Tibial artery (tissue), 4 donors: ENCODE measurements around the gene TCAP.

ENCODE experiments used
- DNase-seq, 2 donors: peaks; one replicate each; pipeline ENCODE4 v3.0.0-alpha.2; 2019
- H3K27ac ChIP-seq, 2 donors: fragments of 200-600 bp; sonication (generic) in 1 of 2; 1 replicate in 1 of 2; 2 replicates in 1 of 2; pipeline ENCODE4 v1.5.1; 2018 to 2019; ENCODE audit warnings: mild to moderate bottlenecking in 1 of 2
- H3K27me3 ChIP-seq, 2 donors: fragments of 200-600 bp; sonication (generic) in 1 of 2; one replicate each; pipeline versions ENCODE4 v1.5.1 to v1.6.0; 2016 to 2019
- H3K36me3 ChIP-seq, 3 donors: fragments of 200-600 bp; sonication (generic) in 2 of 3; one replicate each; pipeline ENCODE4 v1.5.1; 2016 to 2019; ENCODE audit warnings: mild to moderate bottlenecking in 2 of 3
- H3K4me1 ChIP-seq, 4 donors: fragments of 200-600 bp; sonication (generic) in 2 of 4; 1 replicate in 3 of 4; 2 replicates in 1 of 4; pipeline ENCODE4 v1.5.1; 2016 to 2019
- H3K4me3 ChIP-seq, 2 donors: fragments of 200-600 bp; sonication (generic) in 1 of 2; 1 replicate in 1 of 2; 2 replicates in 1 of 2; pipeline ENCODE4 v1.5.1; 2018 to 2019; ENCODE audit warnings: mild to moderate bottlenecking in 2 of 2
- H3K9me3 ChIP-seq, 3 donors: fragments of 200-600 bp; sonication (generic) in 1 of 3; one replicate each; pipeline ENCODE4 v1.5.1; 2016 to 2019
- CTCF ChIP-seq, 2 experiments: fragments of 200-600 bp in 1 of 2; fragments of 450-650 bp in 1 of 2; IDR thresholded peaks; one replicate each; pipeline ENCODE4 v1.5.1; 2017 to 2019; ENCODE audit warnings: antibody characterized with exemption in 2 of 2, mild to moderate bottlenecking in 1 of 2, moderate library complexity in 1 of 2
- intact Hi-C: fragments of 100-400 bp; cut with DNase I; formaldehyde crosslinking; loops from one replicate; pipeline ENCODE4 v1.15.0; 2023; ENCODE audit warnings: low total_unique reads

TCAP gene

GRCh38 chr17:39683295-39683939 lies 18.3 kb downstream of the TCAP start:
- Histone ChIP-seq H3K9me3 (no peaks in the 10 kb centered on the region), H3K27ac (no peak overlapping the region), H3K4me1 (peaks cover 0 to 30% (median 7%) of the 10 kb centered on the region in 4 donors), H3K27me3 (no peaks in the 10 kb centered on the region), H3K4me3 (no peak overlapping the region), H3K36me3 (peaks cover 0 to 53% (median 0%) of the 10 kb centered on the region in 3 donors)
- DNase-seq, result no peak
- no peak for TF ChIP-seq CTCF (IDR thresholded peaks at IDR 0.05)
- intact Hi-C loops, result no loop called here

GRCh38 chr17:39684369-39685192 lies 19.4 kb downstream of the TCAP start:
- Histone ChIP-seq H3K4me1 (peaks cover 0 to 27% (median 8%) of the 10 kb centered on the region in 4 donors), H3K27ac (no peak overlapping the region), H3K4me3 (no peak overlapping the region), H3K9me3 (no peaks in the 10 kb centered on the region), H3K36me3 (peaks cover 0 to 53% (median 0%) of the 10 kb centered on the region in 3 donors), H3K27me3 (no peaks in the 10 kb centered on the region)
- intact Hi-C loops, result no loop called here
- DNase-seq, result no peak
- TF ChIP-seq CTCF (IDR thresholded peaks at IDR 0.05), result no peak

GRCh38 chr17:39687101-39687545 lies 22.0 kb downstream of the TCAP start:
- peaks cover 0 to 37% (median 0%) of the 10 kb centered on the region in 3 donors for H3K36me3 ChIP-seq
- peak overlapping the region; percentile 60 to 68 for H3K4me3 ChIP-seq
- intact Hi-C loops, result no loop called here
- no peak for TF ChIP-seq CTCF (IDR thresholded peaks at IDR 0.05)
- DNase-seq, result no peak
- H3K4me1 ChIP-seq, result peaks cover 0 to 17% (median 8%) of the 10 kb centered on the region in 4 donors
- H3K27ac ChIP-seq, result peak overlapping the region; percentile 81 to 85
- H3K9me3 ChIP-seq, result no peaks in the 10 kb centered on the region
- H3K27me3 ChIP-seq, result no peaks in the 10 kb centered on the region

GRCh38 chr17:39687546-39688474 lies 22.7 kb downstream of the TCAP start, which contains the start of gene PGAP3:
Gene PGAP3 (minus strand): TSS chr17:39688057. CDS start chr17:39688014, 43 bp downstream.
- no peaks in the 10 kb centered on the region for H3K9me3 ChIP-seq
- H3K4me3 ChIP-seq, result peak within 1 kb of the TSS; percentile 60 to 68
- intact Hi-C loops, result no loop called here
- TF ChIP-seq CTCF (IDR thresholded peaks at IDR 0.05), result no peak
- H3K27me3 ChIP-seq, result no peaks in the 10 kb centered on the region
- DNase-seq, result peak; percentile 81 to 90
- H3K27ac ChIP-seq, result peak within 1 kb of the TSS; percentile 81 to 85
- H3K4me1 ChIP-seq, result peaks cover 0 to 17% (median 8%) of the 10 kb centered on the region in 4 donors
- peaks cover 0 to 30% (median 0%) of the 10 kb centered on the region in 3 donors for H3K36me3 ChIP-seq

- Histone ChIP-seq H3K27ac (peak overlapping the region; percentile 81 to 85), H3K4me1 (peaks cover 0 to 17% (median 8%) of the 10 kb centered on the region in 4 donors), H3K27me3 (no peaks in the 10 kb centered on the region), H3K36me3 (peaks cover 0 to 24% (median 0%) of the 10 kb centered on the region in 3 donors), H3K9me3 (no peaks in the 10 kb centered on the region), H3K4me3 (peak overlapping the region; percentile 60 to 68)
- intact Hi-C loops, result no loop called here
- DNase-seq, result no peak
- TF ChIP-seq CTCF (IDR thresholded peaks at IDR 0.05), result no peak
Measured at GRCh38 chr17:39688475-39688835, 23.3 kb downstream of the TCAP start.
